ENCODE results near the gene IL18.
"Not testable (repeated sequence)": the region's sequence is repeated elsewhere in the genome, so short reads cannot be mapped to it uniquely, and the experiment has no call there.

Gene IL18

DNA sequence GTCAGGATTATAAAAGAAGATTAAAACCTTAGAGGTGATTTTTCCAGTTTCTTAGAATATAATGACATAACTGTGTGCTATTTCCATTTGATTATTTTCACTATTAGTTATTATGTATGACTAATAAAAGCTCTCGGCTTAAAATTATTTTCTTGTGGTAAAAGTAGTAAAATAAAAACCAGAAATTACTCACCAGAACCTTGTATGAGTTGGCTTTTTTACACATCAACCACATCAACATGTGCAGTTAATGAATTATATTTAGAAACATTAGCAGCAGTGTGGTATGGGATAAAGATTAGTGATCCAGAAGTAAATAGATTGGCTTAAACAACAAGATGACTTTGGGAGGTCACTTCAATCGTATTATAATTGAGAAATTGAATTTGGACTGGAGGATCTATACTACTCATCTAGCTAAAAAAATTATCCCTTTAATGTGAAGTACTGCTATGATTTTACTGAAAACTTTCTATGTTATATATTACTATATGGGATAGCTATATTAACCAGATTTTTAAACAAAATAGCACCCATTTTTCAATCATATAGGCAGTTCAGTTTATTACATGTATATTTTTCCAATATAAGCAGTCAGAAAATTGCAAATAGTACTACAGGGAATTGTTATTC lies 8.6 kb upstream of the IL18 start:
- no peaks in the 10 kb centered on the region for H3K36me3 ChIP-seq (ENCODE audit: control insufficient read depth, insufficient read depth, low read length)
- H3K9me3 ChIP-seq (ENCODE audit: control insufficient read depth, low read length), result no peaks in the 10 kb centered on the region
- H3K27ac ChIP-seq (ENCODE audit: low read depth, low read length, severe bottlenecking), result no peak overlapping the region
- WGBS, 2 experiments (ENCODE audit: insufficient coverage in 2 of 2), result no CpG with 5 or more reads among the region's 2 CpGs
- H3K4me3 ChIP-seq (ENCODE audit: extremely low read depth, insufficient read depth, low read length, poor library complexity, severe bottlenecking), result no peak overlapping the region
- H3K4me1 ChIP-seq (ENCODE audit: control insufficient read depth, insufficient read depth, low read length, poor library complexity, severe bottlenecking), result no peaks in the 10 kb centered on the region

DNA sequence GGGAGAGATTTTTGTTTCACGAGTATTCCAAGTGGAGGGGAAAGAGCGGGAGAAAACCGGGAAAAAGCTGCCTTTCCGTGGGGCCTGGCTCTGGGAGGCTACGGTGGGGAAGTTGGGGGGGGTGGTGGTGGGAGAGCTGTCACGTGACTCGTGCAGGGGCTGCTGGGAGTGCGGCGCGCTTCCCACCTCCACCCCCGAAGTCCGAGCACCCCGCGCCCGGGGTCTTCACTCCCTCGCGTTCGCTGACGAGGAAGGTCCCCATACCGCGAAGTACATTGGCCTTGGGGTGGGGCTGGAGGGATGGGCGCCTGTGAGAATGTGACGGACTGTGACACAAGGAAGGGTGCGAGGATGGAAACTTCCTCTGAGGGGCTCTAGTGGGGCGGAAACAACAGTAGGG lies 3.3 kb upstream of the IL18 start, which contains the start of gene TEX12:
Gene TEX12 (plus strand): TSS at position 228 of the 400 bp plus-strand sequence. CDS start 1,897 bp downstream, outside the sequence.
- Histone ChIP-seq H3K36me3 (ENCODE audit: control insufficient read depth, insufficient read depth, low read length) (no peaks in the 10 kb centered on the region), H3K4me1 (ENCODE audit: control insufficient read depth, insufficient read depth, low read length, poor library complexity, severe bottlenecking) (peaks cover 3% of the 10 kb centered on the region), H3K4me3 (ENCODE audit: extremely low read depth, insufficient read depth, low read length, poor library complexity, severe bottlenecking) (no peak within 1 kb of the TSS), H3K9me3 (ENCODE audit: control insufficient read depth, low read length) (no peaks in the 10 kb centered on the region), H3K27ac (ENCODE audit: low read depth, low read length, severe bottlenecking) (no peak within 1 kb of the TSS)
- WGBS, 2 experiments (ENCODE audit: insufficient coverage in 2 of 2), result 94 to 95% methylated on average over 12 to 20 of the region's 25 CpGs

DNA sequence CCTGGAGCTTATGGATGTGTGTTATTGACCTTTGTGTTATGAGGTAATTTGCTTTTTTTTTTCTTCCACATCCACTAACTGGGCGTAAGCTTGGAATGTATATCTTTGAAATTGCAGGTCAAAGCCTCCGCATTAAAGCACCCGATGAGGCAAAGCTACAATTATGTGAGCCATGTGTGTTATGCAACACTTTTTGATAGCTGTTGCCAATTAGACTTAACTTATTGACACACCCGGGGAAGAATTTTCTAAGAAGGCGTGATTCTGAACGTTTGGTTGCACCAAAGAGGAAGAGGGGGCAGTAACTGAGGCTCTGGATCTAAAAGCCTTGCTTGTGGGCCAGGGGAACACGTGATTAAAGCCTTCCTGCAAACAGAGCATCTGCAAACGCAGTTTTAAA lies 2.7 kb upstream of the IL18 start:
- Histone ChIP-seq H3K36me3 (ENCODE audit: control insufficient read depth, insufficient read depth, low read length) (no peaks in the 10 kb centered on the region), H3K27ac (ENCODE audit: low read depth, low read length, severe bottlenecking) (no peak overlapping the region), H3K9me3 (ENCODE audit: control insufficient read depth, low read length) (no peaks in the 10 kb centered on the region), H3K4me1 (ENCODE audit: control insufficient read depth, insufficient read depth, low read length, poor library complexity, severe bottlenecking) (peaks cover 3% of the 10 kb centered on the region), H3K4me3 (ENCODE audit: extremely low read depth, insufficient read depth, low read length, poor library complexity, severe bottlenecking) (no peak overlapping the region)
- WGBS, 2 experiments (ENCODE audit: insufficient coverage in 2 of 2), result 90 to 93% methylated on average over 5 to 6 of the region's 8 CpGs

DNA sequence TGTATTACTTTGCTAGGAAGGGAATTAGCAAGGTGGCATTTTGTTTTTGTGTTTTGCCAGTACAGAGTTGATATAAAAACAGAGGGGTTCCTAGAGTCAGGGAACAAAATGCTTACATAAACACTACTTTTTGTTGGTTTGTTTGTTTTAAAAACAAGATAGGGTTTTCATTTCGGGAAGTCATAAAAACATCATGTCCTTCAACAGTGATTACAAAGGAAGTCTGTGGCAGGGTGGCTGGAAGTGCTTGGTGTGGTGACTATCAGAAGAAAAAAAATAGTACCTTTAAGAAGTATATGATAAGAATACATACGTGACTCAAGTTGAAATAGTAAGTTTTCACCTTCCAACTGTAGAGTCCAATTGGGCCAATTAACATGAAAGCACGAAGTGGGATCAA lies 1.2 kb upstream of the IL18 start:
- no peak overlapping the region for H3K27ac ChIP-seq (ENCODE audit: low read depth, low read length, severe bottlenecking)
- H3K36me3 ChIP-seq (ENCODE audit: control insufficient read depth, insufficient read depth, low read length), result no peaks in the 10 kb centered on the region
- H3K4me1 ChIP-seq (ENCODE audit: control insufficient read depth, insufficient read depth, low read length, poor library complexity, severe bottlenecking), result peaks cover 3% of the 10 kb centered on the region
- WGBS, 2 experiments (ENCODE audit: insufficient coverage in 2 of 2), result 100% methylated on average over 1 of the region's 3 CpGs; no CpG with 5 or more reads in 1 of the 2 experiments
- H3K4me3 ChIP-seq (ENCODE audit: extremely low read depth, insufficient read depth, low read length, poor library complexity, severe bottlenecking), result no peak overlapping the region
- H3K9me3 ChIP-seq (ENCODE audit: control insufficient read depth, low read length), result no peaks in the 10 kb centered on the region

DNA sequence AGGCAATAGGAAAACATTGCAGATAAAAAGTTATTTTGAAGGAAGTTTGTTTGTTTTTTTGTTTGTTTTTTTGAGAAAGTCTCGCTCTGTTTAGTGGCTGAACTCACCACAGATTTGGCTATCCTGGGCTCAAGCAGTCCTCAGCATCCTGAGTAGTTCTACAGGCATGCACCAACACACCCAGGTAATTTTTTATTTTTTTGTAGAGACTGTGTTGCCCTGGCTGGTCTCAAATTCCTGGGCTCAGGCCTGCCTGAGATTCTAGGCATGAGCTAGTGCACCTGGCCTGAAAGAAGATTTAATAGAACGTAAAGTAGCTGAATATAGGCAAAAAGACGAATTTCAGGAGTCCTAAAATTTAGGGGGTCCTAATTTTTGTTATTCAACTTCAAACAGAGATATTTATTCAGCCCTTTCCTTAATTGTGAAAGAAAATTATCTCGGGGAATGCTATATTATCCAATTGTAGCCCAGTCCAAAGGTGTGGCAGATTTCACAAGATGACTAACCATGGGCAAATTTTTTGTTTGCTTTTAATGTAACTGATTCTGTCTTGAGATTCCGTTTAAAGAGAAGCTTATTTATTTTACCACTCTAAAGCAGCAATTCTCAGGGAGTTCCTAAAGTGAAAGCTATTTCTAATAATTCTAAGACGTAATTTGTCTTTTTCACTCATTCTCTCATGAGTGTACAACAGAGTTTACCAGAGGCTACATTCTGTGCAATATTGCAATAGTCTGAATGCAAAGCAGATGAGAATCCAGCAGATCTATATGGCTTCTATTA lies 940 bp downstream of the IL18 start:
- H3K27ac ChIP-seq (ENCODE audit: low read depth, low read length, severe bottlenecking), result no peak overlapping the region
- H3K9me3 ChIP-seq (ENCODE audit: control insufficient read depth, low read length), result no peaks in the 10 kb centered on the region
- 77 to 100% methylated on average over 1 to 2 of the region's 6 CpGs for WGBS, 2 experiments (ENCODE audit: insufficient coverage in 2 of 2)
- H3K4me1 ChIP-seq (ENCODE audit: control insufficient read depth, insufficient read depth, low read length, poor library complexity, severe bottlenecking), result peaks cover 3% of the 10 kb centered on the region
- no peak overlapping the region for H3K4me3 ChIP-seq (ENCODE audit: extremely low read depth, insufficient read depth, low read length, poor library complexity, severe bottlenecking)
- no peaks in the 10 kb centered on the region for H3K36me3 ChIP-seq (ENCODE audit: control insufficient read depth, insufficient read depth, low read length)

DNA sequence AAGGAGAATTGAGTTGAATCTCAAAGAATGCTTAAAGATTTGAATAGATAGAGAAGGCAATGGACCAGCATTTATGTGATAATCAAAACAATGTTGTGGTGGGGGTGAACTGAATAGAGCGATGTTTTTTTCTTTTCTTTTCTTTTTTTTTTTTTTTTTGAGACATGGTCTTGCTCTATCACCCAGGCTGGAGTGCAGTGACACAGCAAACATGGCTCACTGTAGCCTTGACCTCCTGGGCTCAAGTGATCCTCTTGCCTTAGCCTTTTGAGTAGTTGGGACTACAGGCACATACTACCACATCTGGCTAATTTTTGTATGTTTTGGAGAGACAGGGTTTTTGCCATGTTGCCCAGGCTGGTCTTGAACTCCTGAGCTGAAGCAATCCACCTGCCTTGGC lies 1.7 kb downstream of the IL18 start:
- H3K4me3 ChIP-seq (ENCODE audit: extremely low read depth, insufficient read depth, low read length, poor library complexity, severe bottlenecking); H3K9me3 ChIP-seq (ENCODE audit: control insufficient read depth, low read length); H3K27ac ChIP-seq (ENCODE audit: low read depth, low read length, severe bottlenecking); H3K36me3 ChIP-seq (ENCODE audit: control insufficient read depth, insufficient read depth, low read length); H3K4me1 ChIP-seq (ENCODE audit: control insufficient read depth, insufficient read depth, low read length, poor library complexity, severe bottlenecking): not testable (repeated sequence)
- no CpG with 5 or more reads among the region's 1 CpG for WGBS, 2 experiments (ENCODE audit: insufficient coverage in 2 of 2)

DNA sequence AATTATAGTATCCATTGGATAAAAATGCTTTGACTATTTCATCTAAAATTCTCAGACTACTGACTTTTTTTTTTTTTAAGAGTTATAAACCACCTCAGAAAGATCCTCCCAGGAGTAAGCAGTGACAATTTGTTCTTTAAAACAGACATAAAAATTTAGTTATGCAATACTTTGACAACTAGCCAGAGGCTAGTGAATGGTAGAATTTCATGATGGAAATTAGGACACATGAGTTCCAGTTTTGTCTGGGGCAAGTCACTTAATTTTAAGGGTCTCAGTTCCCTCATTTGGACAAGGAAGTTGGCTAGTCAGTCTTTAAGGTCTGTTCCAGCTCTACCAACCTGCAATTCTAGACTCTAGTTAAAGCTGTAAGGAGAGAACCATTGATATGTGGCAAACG lies 2.9 kb downstream of the IL18 start:
- H3K4me3 ChIP-seq (ENCODE audit: extremely low read depth, insufficient read depth, low read length, poor library complexity, severe bottlenecking), result no peak overlapping the region
- peaks cover 9% of the 10 kb centered on the region for H3K4me1 ChIP-seq (ENCODE audit: control insufficient read depth, insufficient read depth, low read length, poor library complexity, severe bottlenecking)
- no peaks in the 10 kb centered on the region for H3K9me3 ChIP-seq (ENCODE audit: control insufficient read depth, low read length)
- WGBS, 2 experiments (ENCODE audit: insufficient coverage in 2 of 2), result no CpG with 5 or more reads among the region's 1 CpG
- H3K27ac ChIP-seq (ENCODE audit: low read depth, low read length, severe bottlenecking), result no peak overlapping the region
- H3K36me3 ChIP-seq (ENCODE audit: control insufficient read depth, insufficient read depth, low read length), result no peaks in the 10 kb centered on the region

DNA sequence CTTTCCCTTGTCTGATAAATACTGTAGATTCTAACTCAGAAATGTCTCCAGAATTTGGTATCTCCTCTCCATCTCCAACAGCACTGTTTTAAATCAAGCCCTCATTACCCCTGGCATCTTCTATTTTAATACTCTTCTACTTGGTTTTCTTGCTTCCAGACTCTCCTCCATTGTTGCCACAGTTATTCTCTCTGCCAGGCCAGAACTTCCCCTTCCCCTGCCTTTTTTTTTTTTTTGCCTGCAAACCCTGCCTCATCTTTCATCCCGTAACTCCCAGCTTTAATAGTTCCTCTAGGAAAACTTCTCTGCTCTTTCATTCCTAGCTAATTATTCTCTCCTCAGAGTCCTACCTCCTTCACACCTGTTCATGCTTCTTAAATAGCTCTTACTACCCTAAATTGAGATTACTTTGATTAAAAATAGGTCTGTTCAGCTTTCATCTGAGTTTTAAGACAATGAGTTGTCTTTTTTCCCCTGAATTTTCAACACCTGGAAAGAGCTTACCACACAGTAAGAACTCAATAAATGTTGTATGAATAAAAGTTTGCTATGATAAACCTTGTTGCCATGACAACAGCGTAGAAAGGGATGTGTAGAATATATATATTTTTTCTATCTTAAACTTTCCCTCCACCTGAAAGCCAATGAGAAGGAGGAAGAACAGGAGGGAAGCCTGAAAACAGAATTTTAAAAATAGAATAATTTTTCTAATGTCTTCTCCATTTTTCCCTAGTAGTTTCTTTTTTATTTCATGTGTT lies 3.6 kb downstream of the IL18 start:
- peaks cover 9% of the 10 kb centered on the region for H3K4me1 ChIP-seq (ENCODE audit: control insufficient read depth, insufficient read depth, low read length, poor library complexity, severe bottlenecking)
- H3K36me3 ChIP-seq (ENCODE audit: control insufficient read depth, insufficient read depth, low read length), result no peaks in the 10 kb centered on the region
- H3K4me3 ChIP-seq (ENCODE audit: extremely low read depth, insufficient read depth, low read length, poor library complexity, severe bottlenecking), result no peak overlapping the region
- WGBS, 2 experiments (ENCODE audit: insufficient coverage in 2 of 2), result 45 to 63% methylated on average over 1 of the region's 2 CpGs
- no peaks in the 10 kb centered on the region for H3K9me3 ChIP-seq (ENCODE audit: control insufficient read depth, low read length)
- H3K27ac ChIP-seq (ENCODE audit: low read depth, low read length, severe bottlenecking), result no peak overlapping the region

DNA sequence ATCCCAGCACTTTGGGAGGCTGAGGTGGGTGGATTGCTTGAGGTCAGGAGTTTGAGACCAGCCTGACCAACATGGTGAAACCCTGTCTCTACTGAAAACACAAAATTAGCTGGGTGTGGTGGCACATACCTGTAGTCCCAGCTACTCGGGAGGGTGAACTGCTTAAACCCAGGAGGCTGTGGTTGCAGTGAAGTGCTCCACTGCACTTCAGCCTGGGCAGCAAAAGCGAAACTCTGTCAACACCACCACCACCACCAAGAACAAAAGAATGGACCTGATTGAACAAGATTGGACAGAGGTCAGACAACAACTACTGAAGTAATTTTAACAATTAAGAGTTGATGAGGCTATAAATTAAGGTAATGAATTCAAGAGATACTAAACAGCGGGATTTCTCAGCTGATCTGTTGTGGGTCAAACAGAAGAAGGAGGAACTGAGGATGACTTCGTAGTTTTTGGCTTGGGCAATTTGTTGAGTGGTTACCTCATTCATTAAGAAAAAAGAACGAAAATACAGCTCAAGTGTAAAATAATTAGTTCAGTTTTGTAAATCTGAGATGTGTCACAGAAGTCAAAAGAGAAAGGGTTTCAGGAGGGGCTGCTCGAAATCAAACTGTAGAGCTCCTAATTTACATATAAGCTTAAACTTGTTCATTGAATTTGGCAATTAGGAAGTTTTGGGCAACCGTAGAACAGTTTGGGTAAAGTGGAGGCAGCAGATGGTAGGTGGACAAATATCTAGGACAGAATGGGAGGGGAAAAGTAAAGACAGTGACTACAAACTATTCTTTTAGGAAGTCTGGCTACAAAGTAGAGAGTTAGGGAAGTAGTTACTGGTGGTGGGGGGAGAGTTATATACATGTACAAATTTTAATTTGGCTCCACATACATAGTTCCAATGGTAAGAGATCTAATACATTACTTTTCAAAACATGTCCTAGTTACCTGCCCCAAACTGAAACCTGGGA lies 4.5 kb downstream of the IL18 start:
- no peak overlapping the region for H3K4me3 ChIP-seq (ENCODE audit: extremely low read depth, insufficient read depth, low read length, poor library complexity, severe bottlenecking)
- 94 to 100% methylated on average over 2 to 4 of the region's 7 CpGs for WGBS, 2 experiments (ENCODE audit: insufficient coverage in 2 of 2)
- peaks cover 6% of the 10 kb centered on the region for H3K4me1 ChIP-seq (ENCODE audit: control insufficient read depth, insufficient read depth, low read length, poor library complexity, severe bottlenecking)
- no peaks in the 10 kb centered on the region for H3K36me3 ChIP-seq (ENCODE audit: control insufficient read depth, insufficient read depth, low read length)
- no peak overlapping the region for H3K27ac ChIP-seq (ENCODE audit: low read depth, low read length, severe bottlenecking)
- H3K9me3 ChIP-seq (ENCODE audit: control insufficient read depth, low read length), result no peaks in the 10 kb centered on the region

All from mesodermal cell (in vitro differentiated cells).